ENCODE data around the gene ATP23.

The ATP23 gene

DNA sequence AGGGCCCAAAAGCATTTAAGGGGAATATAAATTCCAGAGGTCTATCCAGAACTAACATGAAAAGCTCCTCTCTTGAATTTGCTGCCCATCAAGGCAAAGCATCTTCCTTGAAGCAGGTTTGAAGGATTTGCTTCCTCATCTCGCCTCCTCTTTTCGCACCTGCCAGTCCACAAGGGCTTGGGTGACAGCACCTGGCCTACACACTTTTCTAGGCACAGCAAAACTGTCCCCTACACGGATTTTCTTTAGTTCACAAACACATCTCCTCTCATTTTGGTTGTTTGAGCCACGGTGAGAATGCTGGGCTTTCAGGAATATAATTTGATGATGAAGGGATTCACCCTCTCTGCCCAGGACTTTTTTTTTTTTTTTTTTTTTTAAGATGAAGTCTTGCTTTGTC lies 36.9 kb upstream of the ATP23 start:
- TF ChIP-seq, protein P1, sequence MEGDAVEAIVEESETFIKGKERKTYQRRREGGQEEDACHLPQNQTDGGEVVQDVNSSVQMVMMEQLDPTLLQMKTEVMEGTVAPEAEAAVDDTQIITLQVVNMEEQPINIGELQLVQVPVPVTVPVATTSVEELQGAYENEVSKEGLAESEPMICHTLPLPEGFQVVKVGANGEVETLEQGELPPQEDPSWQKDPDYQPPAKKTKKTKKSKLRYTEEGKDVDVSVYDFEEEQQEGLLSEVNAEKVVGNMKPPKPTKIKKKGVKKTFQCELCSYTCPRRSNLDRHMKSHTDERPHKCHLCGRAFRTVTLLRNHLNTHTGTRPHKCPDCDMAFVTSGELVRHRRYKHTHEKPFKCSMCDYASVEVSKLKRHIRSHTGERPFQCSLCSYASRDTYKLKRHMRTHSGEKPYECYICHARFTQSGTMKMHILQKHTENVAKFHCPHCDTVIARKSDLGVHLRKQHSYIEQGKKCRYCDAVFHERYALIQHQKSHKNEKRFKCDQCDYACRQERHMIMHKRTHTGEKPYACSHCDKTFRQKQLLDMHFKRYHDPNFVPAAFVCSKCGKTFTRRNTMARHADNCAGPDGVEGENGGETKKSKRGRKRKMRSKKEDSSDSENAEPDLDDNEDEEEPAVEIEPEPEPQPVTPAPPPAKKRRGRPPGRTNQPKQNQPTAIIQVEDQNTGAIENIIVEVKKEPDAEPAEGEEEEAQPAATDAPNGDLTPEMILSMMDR (conservative IDR thresholded peaks at IDR 0.05; ENCODE audit: low read depth, low read length) = no peak
- DNase-seq (ENCODE audit: low read depth) = no peak
- no peak overlapping the region for H3K4me3 ChIP-seq (ENCODE audit: low read length)

DNA sequence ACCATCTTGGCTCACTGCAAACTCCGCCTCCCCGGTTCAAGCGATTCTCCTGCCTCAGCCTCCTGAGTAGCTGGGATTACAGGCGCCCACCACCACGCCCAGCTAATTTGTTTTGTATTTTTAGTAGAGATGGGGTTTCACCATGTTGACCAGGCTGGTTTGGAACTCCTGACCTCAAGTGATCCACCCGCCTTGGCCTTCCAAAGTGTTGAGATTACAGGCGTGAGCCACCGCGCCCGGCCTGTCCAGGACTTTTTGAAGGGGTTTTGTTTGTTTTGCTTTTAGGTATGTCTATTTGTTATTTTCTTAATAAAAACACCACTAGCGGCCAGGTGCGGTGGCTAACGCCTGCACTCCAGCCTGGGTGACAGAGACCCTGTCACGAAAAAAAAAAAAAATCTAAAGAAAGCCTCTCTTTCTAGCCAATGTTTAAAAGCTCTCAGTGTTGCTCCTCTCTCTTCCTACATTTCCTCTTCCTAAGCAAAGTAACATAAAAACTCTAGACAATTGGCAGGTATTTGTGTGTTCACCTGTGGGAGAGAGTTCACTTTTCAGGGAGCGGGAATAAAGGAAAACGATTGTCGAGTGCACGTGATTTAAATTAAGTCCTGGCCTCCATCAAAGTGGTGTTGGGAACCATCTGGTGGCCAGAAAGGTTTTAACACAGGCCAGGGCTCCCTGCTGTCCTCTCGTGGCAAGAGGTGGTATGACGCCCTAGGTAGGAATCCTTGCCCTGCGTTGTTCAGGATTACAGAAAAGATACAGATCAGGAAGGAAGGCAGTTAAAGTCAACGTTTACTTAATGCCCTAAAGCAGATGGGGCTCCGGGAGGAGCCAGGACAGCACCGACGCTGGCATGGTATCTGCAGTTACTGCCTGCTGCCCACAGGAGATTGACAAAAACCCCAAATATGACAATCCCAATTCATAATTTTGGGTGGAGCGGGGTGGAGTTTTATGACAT lies 36.2 kb upstream of the ATP23 start:
- peak overlapping the region; percentile 15 for H3K4me3 ChIP-seq (ENCODE audit: low read length)
- no peak for DNase-seq (ENCODE audit: low read depth)
- TF ChIP-seq, protein P1 (conservative IDR thresholded peaks at IDR 0.05; ENCODE audit: low read depth, low read length) = peak; percentile 100

DNA sequence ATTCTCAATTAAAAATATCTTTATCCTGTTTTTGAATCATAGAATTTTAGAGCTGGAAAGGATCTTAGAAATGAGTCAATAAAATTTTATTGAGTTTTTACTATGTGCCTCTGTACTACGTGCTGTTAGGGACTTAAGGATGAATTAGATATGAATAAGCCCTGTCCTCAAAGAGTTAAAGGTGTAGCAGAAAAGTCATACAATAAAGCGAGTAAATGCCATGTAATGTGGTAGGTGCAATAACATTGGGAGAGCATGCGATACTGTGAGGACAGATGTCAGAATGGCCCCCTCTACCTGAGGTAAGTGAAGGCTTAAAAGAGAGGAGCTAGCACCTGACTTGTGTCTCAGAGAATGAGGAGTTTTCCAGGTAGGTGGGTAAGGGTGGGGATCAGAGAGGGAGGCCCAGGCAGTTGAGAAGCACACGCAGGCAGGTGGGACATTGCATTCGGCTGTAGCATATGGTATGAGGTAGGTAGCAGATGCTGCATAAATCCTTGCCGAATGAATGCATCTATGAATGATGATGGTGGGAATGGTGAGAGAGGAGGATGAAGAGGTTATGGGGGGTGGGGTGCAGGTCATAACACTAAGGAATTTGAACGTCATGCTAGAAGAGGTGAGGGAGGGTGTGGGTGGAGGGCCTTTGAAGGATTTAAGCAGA lies 35.4 kb upstream of the ATP23 start:
- H3K4me3 ChIP-seq (ENCODE audit: low read length) = no peak overlapping the region
- no peak for DNase-seq (ENCODE audit: low read depth)
- TF ChIP-seq, protein P1 (conservative IDR thresholded peaks at IDR 0.05; ENCODE audit: low read depth, low read length) = no peak

GRCh38 chr12:57906821-57907220 lies 34.5 kb upstream of the ATP23 start:
- TF ChIP-seq, protein P1 (conservative IDR thresholded peaks at IDR 0.05; ENCODE audit: low read depth, low read length) = no peak
- no peak overlapping the region for H3K4me3 ChIP-seq (ENCODE audit: low read length)
- no peak for DNase-seq (ENCODE audit: low read depth)

DNA sequence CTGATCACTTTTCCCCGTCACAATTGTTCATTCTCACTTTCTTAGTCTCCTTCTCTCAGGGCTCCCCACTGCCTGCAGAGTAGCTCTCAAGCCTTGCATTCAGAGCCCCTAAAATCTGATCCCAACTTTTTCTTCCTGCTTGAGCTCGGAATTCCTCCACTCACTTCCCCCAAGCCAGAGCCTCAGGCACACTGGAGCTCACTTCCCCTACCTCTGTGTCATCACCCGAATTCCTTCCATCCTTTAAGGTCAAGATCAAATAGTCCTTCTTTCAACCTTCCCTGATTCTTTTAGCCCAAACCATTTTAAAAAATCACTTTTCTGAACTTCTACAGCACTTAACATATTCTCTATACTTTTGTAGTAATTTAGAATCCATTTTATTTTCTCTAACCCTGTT lies 34.1 kb upstream of the ATP23 start:
- no peak overlapping the region for H3K4me3 ChIP-seq (ENCODE audit: low read length)
- no peak for DNase-seq (ENCODE audit: low read depth)
- TF ChIP-seq, protein P1 (conservative IDR thresholded peaks at IDR 0.05; ENCODE audit: low read depth, low read length) = no peak

GRCh38 chr12:57908511-57908910 lies 32.9 kb upstream of the ATP23 start:
- no peak for DNase-seq (ENCODE audit: low read depth)
- no peak overlapping the region for H3K4me3 ChIP-seq (ENCODE audit: low read length)
- TF ChIP-seq, protein P1 (conservative IDR thresholded peaks at IDR 0.05; ENCODE audit: low read depth, low read length) = no peak

Data from retinal pigment epithelial cell (primary cell).